ENCODE data around the gene NVL.

GRCh38 chr1:224377676-224378006, 47.7 kb upstream of the NVL start:
- TF ChIP-seq CTCF (IDR thresholded peaks at IDR 0.05), result no peak
- no peak for TF ChIP-seq POLR2A (IDR thresholded peaks at IDR 0.05)

Measured in vagina (tissue), 2 donors.